Thoracic aorta endothelial cell (primary cell): ENCODE results near the gene HIF1AN. TPM values are rescaled to one million over a fixed set of nuclear protein-coding genes. Genes with fewer than 3 reads are reported as not detected.

ENCODE experiments used
- total RNA-seq: library from RNA; depleted of rRNA; stranded (reverse); fragments of >200 nt; gene quantifications from 2 replicates; pipeline ENCODE4 v1.2.3, GENCODE V29; 2012

Gene HIF1AN
- total RNA-seq: 10.1 and 13.0 TPM in 2 replicates

GRCh38 chr10:100535715-100536353 lies at the start of gene HIF1AN:
HIF1AN (plus strand) TSS chr10:100535943; CDS start chr10:100535959, 16 bp downstream.

GRCh38 chr10:100519311-100520051 lies 16.3 kb upstream of the HIF1AN start, which contains the start of gene SEC31B:
SEC31B (minus strand) TSS chr10:100519861; CDS start chr10:100516952, 2,909 bp downstream.

GRCh38 chr10:100529475-100530298 lies 6.1 kb upstream of the HIF1AN start, which contains the start of gene NDUFB8:
NDUFB8 (minus strand) TSS chr10:100529871; CDS start chr10:100529851, 20 bp downstream.

Other genes with a start within 250 kb of the HIF1AN start
- 58.7 and 68.8 TPM in 2 replicates for gene BLOC1S2, start 249.3 kb upstream of the HIF1AN start, total RNA-seq
- not detected in 2 replicates for gene PKD2L1, start 205.7 kb upstream of the HIF1AN start, total RNA-seq
- gene SCD, start 188.7 kb upstream of the HIF1AN start, total RNA-seq: 220 and 376 TPM in 2 replicates
- not detected in 2 replicates for gene WNT8B, start 72.9 kb upstream of the HIF1AN start, total RNA-seq
- 3.3 and 6.0 TPM in 2 replicates for gene SEC31B, start 16.1 kb upstream of the HIF1AN start, total RNA-seq
- gene NDUFB8, start 6.1 kb upstream of the HIF1AN start, total RNA-seq: 133 and 158 TPM in 2 replicates
- not detected in 2 replicates for gene PAX2, start 209.6 kb downstream of the HIF1AN start, total RNA-seq